ENCODE measurements around the gene AGBL1. TPM values are rescaled to one million over a fixed set of nuclear protein-coding genes. Genes with fewer than 3 reads are reported as not detected.

AGBL1 gene
- total and polyA plus RNA-seq, 3 experiments from 2014 or later, result not detected

DNA sequence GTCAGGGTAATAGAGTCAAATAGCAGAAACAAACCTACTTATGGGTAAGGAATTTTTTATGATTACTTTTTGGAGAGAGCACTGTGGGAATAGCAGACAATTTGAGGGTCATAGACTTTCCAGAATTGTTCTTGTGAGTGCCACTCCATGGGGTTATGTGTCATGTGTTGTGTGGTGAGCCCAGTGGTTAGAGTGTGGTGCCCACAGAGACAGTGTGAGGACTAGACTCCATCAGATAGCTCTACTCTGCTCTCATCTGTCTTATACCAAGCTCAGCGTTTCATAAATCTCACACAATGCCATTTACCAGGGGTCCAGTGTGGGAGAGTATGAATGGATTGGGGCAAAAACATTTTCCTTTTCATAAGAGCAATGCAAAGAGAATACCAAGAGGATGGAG, 188.9 kb downstream of the AGBL1 start:
- no peaks in the 10 kb centered on the region for H3K9me3 ChIP-seq (ENCODE audit: low read length)
- H3K27me3 ChIP-seq (ENCODE audit: insufficient read depth, low read length, poor library complexity, severe bottlenecking), result no peaks in the 10 kb centered on the region
- H3K4me1 Mint-ChIP-seq, result no peaks in the 10 kb centered on the region
- ChIA-PET POLR2A (no interaction called here), CTCF (no interaction called here)
- peaks cover 3 to 10% of the 10 kb centered on the region in 2 donors for H3K27me3 Mint-ChIP-seq
- no peak for DNase-seq
- H3K27ac Mint-ChIP-seq, result peak overlapping the region in 1 of 8 donors; percentile 51
- no peaks in the 10 kb centered on the region for H3K9me3 Mint-ChIP-seq
- H3K36me3 ChIP-seq (ENCODE audit: insufficient read depth, low read length), result no peaks in the 10 kb centered on the region
- H3K4me1 ChIP-seq (ENCODE audit: insufficient read depth, low read length), result no peaks in the 10 kb centered on the region
- no peak overlapping the region for H3K4me3 ChIP-seq (ENCODE audit: low read length)
- H3K27ac ChIP-seq (ENCODE audit: low read depth, low read length), result no peak overlapping the region
- no peaks in the 10 kb centered on the region for H3K36me3 Mint-ChIP-seq
- H3K4me3 Mint-ChIP-seq, result no peak overlapping the region

- Mint-ChIP-seq H3K27me3 (peaks cover 3 to 8% of the 10 kb centered on the region in 2 donors), H3K9me3 (no peaks in the 10 kb centered on the region), H3K4me3 (no peak overlapping the region), H3K27ac (no peak overlapping the region), H3K36me3 (no peaks in the 10 kb centered on the region), H3K4me1 (no peaks in the 10 kb centered on the region)
- Histone ChIP-seq H3K36me3 (ENCODE audit: insufficient read depth, low read length) (no peaks in the 10 kb centered on the region), H3K4me3 (ENCODE audit: low read length) (no peak overlapping the region), H3K9me3 (ENCODE audit: low read length) (no peaks in the 10 kb centered on the region), H3K4me1 (ENCODE audit: insufficient read depth, low read length) (no peaks in the 10 kb centered on the region), H3K27ac (ENCODE audit: low read depth, low read length) (no peak overlapping the region), H3K27me3 (ENCODE audit: insufficient read depth, low read length, poor library complexity, severe bottlenecking) (no peaks in the 10 kb centered on the region)
- DNase-seq, result no peak
- CTCF ChIA-PET, result no interaction called here
- POLR2A ChIA-PET, result no interaction called here
Observed at GRCh38 chr15:86273309-86273708, 193.6 kb downstream of the AGBL1 start.

- Histone ChIP-seq H3K9me3 (ENCODE audit: low read length) (no peaks in the 10 kb centered on the region), H3K4me3 (ENCODE audit: low read length) (no peak overlapping the region), H3K27ac (ENCODE audit: low read depth, low read length) (no peak overlapping the region), H3K36me3 (ENCODE audit: insufficient read depth, low read length) (no peaks in the 10 kb centered on the region), H3K4me1 (ENCODE audit: insufficient read depth, low read length) (no peaks in the 10 kb centered on the region), H3K27me3 (ENCODE audit: insufficient read depth, low read length, poor library complexity, severe bottlenecking) (no peaks in the 10 kb centered on the region)
- Mint-ChIP-seq H3K27me3 (peaks cover 3 to 10% of the 10 kb centered on the region in 2 donors), H3K4me1 (no peaks in the 10 kb centered on the region), H3K9me3 (no peaks in the 10 kb centered on the region), H3K4me3 (no peak overlapping the region), H3K27ac (no peak overlapping the region), H3K36me3 (no peaks in the 10 kb centered on the region)
- DNase-seq, result no peak
- POLR2A ChIA-PET, result no interaction called here
- CTCF ChIA-PET, result no interaction called here
Observed at GRCh38 chr15:86275361-86275760, 195.7 kb downstream of the AGBL1 start.

- no peaks in the 10 kb centered on the region for H3K4me1 Mint-ChIP-seq
- CTCF ChIA-PET, result no interaction called here
- H3K27ac ChIP-seq (ENCODE audit: low read depth, low read length), result no peak overlapping the region
- H3K9me3 ChIP-seq (ENCODE audit: low read length), result no peaks in the 10 kb centered on the region
- H3K36me3 ChIP-seq (ENCODE audit: insufficient read depth, low read length), result no peaks in the 10 kb centered on the region
- DNase-seq, result no peak
- H3K9me3 Mint-ChIP-seq, result no peaks in the 10 kb centered on the region
- H3K4me3 ChIP-seq (ENCODE audit: low read length), result no peak overlapping the region
- peaks cover 0 to 2% of the 10 kb centered on the region in 2 donors for H3K27me3 Mint-ChIP-seq
- H3K4me1 ChIP-seq (ENCODE audit: insufficient read depth, low read length), result no peaks in the 10 kb centered on the region
- H3K27ac Mint-ChIP-seq, result no peak overlapping the region
- H3K27me3 ChIP-seq (ENCODE audit: insufficient read depth, low read length, poor library complexity, severe bottlenecking), result no peaks in the 10 kb centered on the region
- POLR2A ChIA-PET, result no interaction called here
- H3K4me3 Mint-ChIP-seq, result no peak overlapping the region
- H3K36me3 Mint-ChIP-seq, result no peaks in the 10 kb centered on the region
Observed at GRCh38 chr15:86278586-86278985, 198.9 kb downstream of the AGBL1 start.

GRCh38 chr15:86284635-86285034, 205.0 kb downstream of the AGBL1 start:
- H3K27ac Mint-ChIP-seq, result no peak overlapping the region
- Histone ChIP-seq H3K36me3 (ENCODE audit: insufficient read depth, low read length) (no peaks in the 10 kb centered on the region), H3K27ac (ENCODE audit: low read depth, low read length) (no peak overlapping the region), H3K9me3 (ENCODE audit: low read length) (no peaks in the 10 kb centered on the region), H3K4me3 (ENCODE audit: low read length) (no peak overlapping the region), H3K4me1 (ENCODE audit: insufficient read depth, low read length) (no peaks in the 10 kb centered on the region), H3K27me3 (ENCODE audit: insufficient read depth, low read length, poor library complexity, severe bottlenecking) (no peaks in the 10 kb centered on the region)
- CTCF ChIA-PET, result no interaction called here
- H3K4me1 Mint-ChIP-seq, result no peaks in the 10 kb centered on the region
- no peaks in the 10 kb centered on the region for H3K27me3 Mint-ChIP-seq
- POLR2A ChIA-PET, result no interaction called here
- DNase-seq, result no peak
- H3K4me3 Mint-ChIP-seq, result no peak overlapping the region
- no peaks in the 10 kb centered on the region for H3K36me3 Mint-ChIP-seq
- H3K9me3 Mint-ChIP-seq, result peaks cover 0 to 3% (median 0%) of the 10 kb centered on the region in 5 donors

GRCh38 chr15:86295511-86295910, 215.8 kb downstream of the AGBL1 start:
- no peaks in the 10 kb centered on the region for H3K27me3 ChIP-seq (ENCODE audit: insufficient read depth, low read length, poor library complexity, severe bottlenecking)
- Mint-ChIP-seq H3K9me3 (peaks cover 0 to 4% (median 2%) of the 10 kb centered on the region in 5 donors), H3K27ac (no peak overlapping the region), H3K27me3 (peaks cover 8 to 12% of the 10 kb centered on the region in 2 donors), H3K36me3 (no peaks in the 10 kb centered on the region), H3K4me3 (no peak overlapping the region), H3K4me1 (no peaks in the 10 kb centered on the region)
- no peaks in the 10 kb centered on the region for H3K9me3 ChIP-seq (ENCODE audit: low read length)
- H3K36me3 ChIP-seq (ENCODE audit: insufficient read depth, low read length), result no peaks in the 10 kb centered on the region
- no peak for DNase-seq
- H3K4me3 ChIP-seq (ENCODE audit: low read length), result no peak overlapping the region
- ChIA-PET POLR2A (no interaction called here), CTCF (no interaction called here)
- H3K4me1 ChIP-seq (ENCODE audit: insufficient read depth, low read length), result no peaks in the 10 kb centered on the region
- H3K27ac ChIP-seq (ENCODE audit: low read depth, low read length), result no peak overlapping the region

- Histone ChIP-seq H3K36me3 (ENCODE audit: insufficient read depth, low read length) (no peaks in the 10 kb centered on the region), H3K9me3 (ENCODE audit: low read length) (no peaks in the 10 kb centered on the region), H3K4me1 (ENCODE audit: insufficient read depth, low read length) (no peaks in the 10 kb centered on the region), H3K4me3 (ENCODE audit: low read length) (no peak overlapping the region), H3K27me3 (ENCODE audit: insufficient read depth, low read length, poor library complexity, severe bottlenecking) (no peaks in the 10 kb centered on the region), H3K27ac (ENCODE audit: low read depth, low read length) (no peak overlapping the region)
- CTCF ChIA-PET, result interaction anchor here (0.8 kb wide), 1 partner anchor 107 kb away, joined by 3 read pairs; no protein-coding TSS in a partner anchor
- H3K27ac Mint-ChIP-seq, result no peak overlapping the region
- no peak overlapping the region for H3K4me3 Mint-ChIP-seq
- no peak for DNase-seq
- H3K4me1 Mint-ChIP-seq, result no peaks in the 10 kb centered on the region
- H3K27me3 Mint-ChIP-seq, result peaks cover 6 to 10% of the 10 kb centered on the region in 2 donors
- H3K36me3 Mint-ChIP-seq, result no peaks in the 10 kb centered on the region
- POLR2A ChIA-PET, result no interaction called here
- H3K9me3 Mint-ChIP-seq, result no peaks in the 10 kb centered on the region
Observed at GRCh38 chr15:86296769-86297168, 217.1 kb downstream of the AGBL1 start.

DNA sequence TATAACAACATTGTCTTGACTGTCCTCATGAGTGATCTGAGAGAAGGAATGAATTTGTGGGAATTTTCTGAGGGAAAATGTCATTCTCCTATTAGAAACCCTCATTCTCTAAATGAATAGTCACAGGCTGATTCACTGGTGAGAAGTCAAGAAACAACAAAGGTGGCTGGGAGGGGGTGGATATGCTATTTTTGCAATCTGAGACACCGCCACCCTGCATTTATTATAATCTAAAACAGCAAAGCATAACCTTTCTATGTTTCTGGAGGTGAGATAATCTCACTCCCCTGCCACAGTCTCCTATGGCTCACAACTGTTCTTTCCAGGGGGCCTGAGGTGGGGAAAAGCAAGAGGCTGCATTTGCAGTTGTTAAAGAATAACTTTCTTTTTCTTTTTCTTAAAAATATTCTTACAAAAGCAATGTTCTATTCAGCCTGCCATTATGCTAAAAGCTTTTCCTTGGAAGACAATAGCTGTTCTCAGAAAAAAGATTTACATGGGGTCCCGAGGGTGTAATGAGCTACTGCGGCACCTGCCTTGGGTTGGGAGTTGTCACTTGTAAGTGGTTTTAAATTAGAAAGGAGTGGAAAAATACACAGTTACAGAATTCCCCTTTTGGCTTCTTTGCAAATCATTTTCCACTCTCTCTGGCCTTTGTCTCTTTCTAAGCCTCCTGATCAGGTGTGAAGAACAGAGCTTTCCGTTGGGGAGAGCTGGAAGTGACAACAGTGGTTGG, 220.9 kb downstream of the AGBL1 start:
- DNase-seq, result no peak
- Histone ChIP-seq H3K27me3 (ENCODE audit: insufficient read depth, low read length, poor library complexity, severe bottlenecking) (no peaks in the 10 kb centered on the region), H3K4me1 (ENCODE audit: insufficient read depth, low read length) (no peaks in the 10 kb centered on the region), H3K4me3 (ENCODE audit: low read length) (no peak overlapping the region), H3K36me3 (ENCODE audit: insufficient read depth, low read length) (no peaks in the 10 kb centered on the region), H3K27ac (ENCODE audit: low read depth, low read length) (no peak overlapping the region), H3K9me3 (ENCODE audit: low read length) (no peaks in the 10 kb centered on the region)
- ChIA-PET CTCF (no interaction called here), POLR2A (no interaction called here)
- Mint-ChIP-seq H3K9me3 (peaks cover 0 to 2% (median 0%) of the 10 kb centered on the region in 5 donors), H3K27ac (no peak overlapping the region), H3K4me3 (no peak overlapping the region), H3K27me3 (peaks cover 2 to 4% of the 10 kb centered on the region in 2 donors), H3K36me3 (no peaks in the 10 kb centered on the region), H3K4me1 (no peaks in the 10 kb centered on the region)

Data from CD8-positive, alpha-beta memory T cell (primary cell).